Measurements from ENCODE around the gene TMEM38B. TPM values are rescaled to one million over a fixed set of nuclear protein-coding genes. Genes with fewer than 3 reads are reported as not detected.

The TMEM38B gene
- total RNA-seq, 1 donor from 2014 or later: 21.1 TPM

GRCh38 chr9:105712773-105713172 is 18.4 kb downstream of the TMEM38B start:
- Histone ChIP-seq H3K27me3 (no peaks in the 10 kb centered on the region), H3K9me3 (ENCODE audit: low read depth) (peaks cover 4% of the 10 kb centered on the region), H3F3A (ENCODE audit: low read depth) (peaks cover 10% of the 10 kb centered on the region), H3K4me3 (no peak overlapping the region), H3K36me3 (no peaks in the 10 kb centered on the region), H3K9ac (no peak overlapping the region), H3K27ac (no peak overlapping the region), H3K79me2 (ENCODE audit: low read depth) (no peaks in the 10 kb centered on the region), H2AFZ (replicated peaks) (no peak overlapping the region), H3K4me2 (no peak overlapping the region), H4K20me1 (ENCODE audit: low read depth) (peaks cover 3% of the 10 kb centered on the region), H3K4me1 (peaks cover 17% of the 10 kb centered on the region)
- DNase-seq (ENCODE audit: low spot score): no peak
- Mint-ChIP-seq H3K4me3 (no peak overlapping the region), H3K9me3 (peaks cover 8% of the 10 kb centered on the region), H3K27ac (no peak overlapping the region), H3K27me3 (ENCODE audit: insufficient read depth, low read depth) (peaks cover 2% of the 10 kb centered on the region), H3K4me1 (peaks cover 8% of the 10 kb centered on the region), H3K36me3 (peaks cover 42% of the 10 kb centered on the region)
- TF ChIP-seq EZH2phosphoT487 (IDR thresholded peaks at IDR 0.05) (no peak), CTCF (IDR thresholded peaks at IDR 0.05) (no peak), EZH2 (IDR thresholded peaks at IDR 0.05) (no peak)

DNA sequence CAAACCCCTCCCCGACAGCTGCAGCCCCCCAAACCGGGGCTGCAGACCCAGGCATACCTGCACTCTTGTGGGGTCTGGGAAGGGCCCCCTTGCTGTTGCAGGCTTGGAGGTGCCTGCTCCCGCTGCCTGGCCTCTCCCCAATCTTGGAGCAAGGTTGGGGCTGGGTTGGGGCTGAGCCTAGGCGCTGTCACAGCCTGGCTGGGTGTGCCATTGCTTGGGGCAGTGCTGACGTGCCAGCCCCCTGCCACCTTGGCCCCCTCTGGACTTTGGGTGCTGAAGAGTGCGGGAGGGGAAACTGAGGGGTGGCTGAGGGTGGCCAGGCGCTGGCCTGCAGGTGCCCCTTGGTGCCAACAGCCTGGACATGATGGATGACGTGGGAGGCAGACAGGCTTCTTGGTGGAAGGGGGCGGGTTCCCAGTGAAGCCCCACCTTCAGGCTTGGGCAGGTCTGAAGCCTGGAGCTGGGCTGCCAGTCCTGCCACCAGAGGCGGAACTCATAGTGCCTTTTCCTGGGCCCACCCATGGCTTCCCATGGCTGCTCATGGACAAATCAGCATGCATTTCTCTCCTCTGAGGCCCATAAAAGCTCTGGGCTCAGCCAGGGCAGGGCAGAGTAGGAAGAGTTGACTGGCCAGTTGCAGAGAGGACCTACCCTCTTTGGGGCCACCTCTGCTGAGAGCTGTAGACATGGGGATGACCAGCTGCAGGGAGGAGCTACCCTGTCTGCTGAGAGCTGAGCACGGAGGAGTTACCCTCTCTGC is 19.1 kb downstream of the TMEM38B start:
- TF ChIP-seq EZH2 (IDR thresholded peaks at IDR 0.05) (no peak), CTCF (IDR thresholded peaks at IDR 0.05) (no peak), EZH2phosphoT487 (IDR thresholded peaks at IDR 0.05) (no peak)
- no peak overlapping the region for H3K27ac ChIP-seq
- no peak overlapping the region for H3K4me2 ChIP-seq
- no peak overlapping the region for H3K4me3 Mint-ChIP-seq
- H3K27me3 ChIP-seq: no peaks in the 10 kb centered on the region
- H3F3A ChIP-seq (ENCODE audit: low read depth): peaks cover 10% of the 10 kb centered on the region
- H4K20me1 ChIP-seq (ENCODE audit: low read depth): peaks cover 3% of the 10 kb centered on the region
- H3K36me3 ChIP-seq: no peaks in the 10 kb centered on the region
- no peak overlapping the region for H3K27ac Mint-ChIP-seq
- peaks cover 8% of the 10 kb centered on the region for H3K4me1 Mint-ChIP-seq
- H3K9me3 Mint-ChIP-seq: peaks cover 8% of the 10 kb centered on the region
- H3K36me3 Mint-ChIP-seq: peaks cover 42% of the 10 kb centered on the region
- H3K4me3 ChIP-seq: no peak overlapping the region
- no peak overlapping the region for H3K9ac ChIP-seq
- H3K79me2 ChIP-seq (ENCODE audit: low read depth): no peaks in the 10 kb centered on the region
- H3K27me3 Mint-ChIP-seq (ENCODE audit: insufficient read depth, low read depth): peaks cover 2% of the 10 kb centered on the region
- no peak overlapping the region for H2AFZ ChIP-seq (replicated peaks)
- peaks cover 4% of the 10 kb centered on the region for H3K9me3 ChIP-seq (ENCODE audit: low read depth)
- peaks cover 17% of the 10 kb centered on the region for H3K4me1 ChIP-seq
- DNase-seq (ENCODE audit: low spot score): no peak

GRCh38 chr9:105714020-105714331 is 19.6 kb downstream of the TMEM38B start:
- no peak overlapping the region for H3K4me2 ChIP-seq
- no peak overlapping the region for H3K4me3 ChIP-seq
- Mint-ChIP-seq H3K4me1 (peaks cover 8% of the 10 kb centered on the region), H3K4me3 (no peak overlapping the region), H3K36me3 (peaks cover 42% of the 10 kb centered on the region), H3K9me3 (peaks cover 8% of the 10 kb centered on the region), H3K27me3 (ENCODE audit: insufficient read depth, low read depth) (peaks cover 2% of the 10 kb centered on the region), H3K27ac (no peak overlapping the region)
- H3K27ac ChIP-seq: no peak overlapping the region
- peaks cover 17% of the 10 kb centered on the region for H3K4me1 ChIP-seq
- peaks cover 10% of the 10 kb centered on the region for H3F3A ChIP-seq (ENCODE audit: low read depth)
- H2AFZ ChIP-seq (replicated peaks): no peak overlapping the region
- no peak for DNase-seq (ENCODE audit: low spot score)
- H3K27me3 ChIP-seq: no peaks in the 10 kb centered on the region
- H4K20me1 ChIP-seq (ENCODE audit: low read depth): peaks cover 3% of the 10 kb centered on the region
- H3K79me2 ChIP-seq (ENCODE audit: low read depth): no peaks in the 10 kb centered on the region
- no peaks in the 10 kb centered on the region for H3K36me3 ChIP-seq
- no peak overlapping the region for H3K9ac ChIP-seq
- H3K9me3 ChIP-seq (ENCODE audit: low read depth): peaks cover 4% of the 10 kb centered on the region
- TF ChIP-seq CTCF (IDR thresholded peaks at IDR 0.05): no peak
- TF ChIP-seq EZH2 (IDR thresholded peaks at IDR 0.05): no peak
- no peak for TF ChIP-seq EZH2phosphoT487 (IDR thresholded peaks at IDR 0.05)
